Mesenchymal stem cell (in vitro differentiated cells and primary cell): ENCODE results near the gene DLGAP1.
A peak's percentile ranks its signal among the peaks of the same experiment; 100 is the strongest.

ENCODE experiments used
- DNase-seq: peaks from one replicate; pipeline ENCODE4 v3.0.0-alpha.2; 2013
- H2AFZ ChIP-seq: one replicate; pipeline ENCODE4 v1.6.1; 2013; ENCODE audit warnings: low read depth, mild to moderate bottlenecking, control low read depth, inconsistent platforms, low read length, moderate library complexity
- H2AK5ac ChIP-seq: 2 replicates; pipeline ENCODE4 v1.6.1; 2013; ENCODE audit warnings: low read length, moderate library complexity, mild to moderate bottlenecking, inconsistent platforms; ENCODE audit not compliant: severe bottlenecking
- H2BK120ac ChIP-seq: one replicate; pipeline ENCODE4 v1.6.1; 2013; ENCODE audit warnings: low read depth, mild to moderate bottlenecking, inconsistent platforms, low read length, moderate library complexity
- H2BK12ac ChIP-seq, 2 experiments: one replicate each; pipeline ENCODE4 v1.6.1; 2013; ENCODE audit warnings: inconsistent platforms in 2 of 2, low read length in 2 of 2, mild to moderate bottlenecking in 2 of 2, moderate library complexity in 2 of 2, control low read depth in 1 of 2
- H2BK15ac ChIP-seq: one replicate; pipeline ENCODE4 v1.6.1; 2013; ENCODE audit warnings: mild to moderate bottlenecking, low read depth, inconsistent platforms; ENCODE audit not compliant: poor library complexity, severe bottlenecking
- H2BK5ac ChIP-seq: 2 replicates; pipeline ENCODE4 v1.6.1; 2013; ENCODE audit warnings: low read depth, mild to moderate bottlenecking, low read length, control low read depth, inconsistent platforms; ENCODE audit not compliant: poor library complexity, severe bottlenecking
- H3K14ac ChIP-seq, 2 experiments: one replicate each; pipeline ENCODE4 v1.6.1; 2013; ENCODE audit warnings: inconsistent platforms in 2 of 2, low read length in 2 of 2, control low read depth in 1 of 2, mild to moderate bottlenecking in 1 of 2, moderate library complexity in 1 of 2
- H3K18ac ChIP-seq, 2 experiments: one replicate each; pipeline ENCODE4 v1.6.1; 2013; ENCODE audit warnings: inconsistent platforms in 2 of 2, low read length in 2 of 2, control low read depth in 1 of 2, low read depth in 1 of 2, mild to moderate bottlenecking in 1 of 2
- H3K23ac ChIP-seq, 2 experiments: one replicate each; pipeline ENCODE4 v1.6.1; 2013; ENCODE audit warnings: inconsistent platforms in 2 of 2, low read length in 2 of 2, mild to moderate bottlenecking in 2 of 2, moderate library complexity in 2 of 2, control low read depth in 1 of 2
- H3K27ac ChIP-seq: 2 replicates; pipeline ENCODE4 v1.5.1; 2013; ENCODE audit warnings: mild to moderate bottlenecking, moderate library complexity, low read length, control low read depth, inconsistent platforms; ENCODE audit not compliant: poor library complexity, severe bottlenecking
- H3K27me3 ChIP-seq, 2 experiments: 2 replicates each; pipeline versions ENCODE4 v1.6.1 to v1.7.0; 2013; ENCODE audit warnings: low read length in 2 of 2, mild to moderate bottlenecking in 2 of 2, moderate library complexity in 2 of 2, control low read depth in 1 of 2, inconsistent platforms in 1 of 2; ENCODE audit not compliant: control insufficient read depth in 1 of 2, insufficient read depth in 1 of 2
- H3K36me3 ChIP-seq, 2 experiments: 2 replicates each; pipeline versions ENCODE4 v1.6.1 to v1.7.0; 2013; ENCODE audit warnings: low read length in 2 of 2, control low read depth in 1 of 2, inconsistent platforms in 1 of 2, low read depth in 1 of 2, mild to moderate bottlenecking in 1 of 2; ENCODE audit not compliant: insufficient read depth in 2 of 2, control insufficient read depth in 1 of 2
- H3K4ac ChIP-seq, 2 experiments: one replicate each; pipeline ENCODE4 v1.6.1; 2013; ENCODE audit warnings: inconsistent platforms in 2 of 2, low read length in 2 of 2, mild to moderate bottlenecking in 2 of 2, moderate library complexity in 2 of 2, control low read depth in 1 of 2, low read depth in 1 of 2
- H3K4me1 ChIP-seq: 2 replicates; pipeline ENCODE4 v1.6.1; 2013; ENCODE audit warnings: low read depth, low read length, control low read depth; ENCODE audit not compliant: control insufficient read depth, insufficient read depth
- H3K4me2 ChIP-seq: 2 replicates; pipeline ENCODE4 v1.6.1; 2013; ENCODE audit warnings: low read length, mild to moderate bottlenecking, inconsistent platforms; ENCODE audit not compliant: poor library complexity, severe bottlenecking
- H3K4me3 ChIP-seq, 2 experiments: 2 replicates each; pipeline versions ENCODE4 v1.5.1 to v1.7.0; 2013; ENCODE audit warnings: low read length in 2 of 2, mild to moderate bottlenecking in 2 of 2, control low read depth in 1 of 2, low read depth in 1 of 2; ENCODE audit not compliant: insufficient read depth in 1 of 2
- H3K79me1 ChIP-seq: replicated peaks from 2 replicates; pipeline ENCODE4 v1.6.1; 2013; ENCODE audit warnings: mild to moderate bottlenecking, control low read depth, low read length, inconsistent platforms; ENCODE audit not compliant: poor library complexity, severe bottlenecking
- H3K9ac ChIP-seq: 2 replicates; pipeline ENCODE4 v1.7.0; 2013; ENCODE audit warnings: mild to moderate bottlenecking, low read length, moderate library complexity
- H3K9me3 ChIP-seq: 2 replicates; pipeline ENCODE4 v1.7.0; 2013; ENCODE audit warnings: mild to moderate bottlenecking, low read length; ENCODE audit not compliant: control insufficient read depth
- H4K8ac ChIP-seq: one replicate; pipeline ENCODE4 v1.6.1; 2013; ENCODE audit warnings: inconsistent platforms, mild to moderate bottlenecking, low read length, moderate library complexity
- H4K91ac ChIP-seq: one replicate; pipeline ENCODE4 v1.6.1; 2013; ENCODE audit warnings: mild to moderate bottlenecking, low read length, inconsistent platforms
- WGBS: methylation state at CpG from one replicate; pipeline ENCODE4 v1.1.7; 2013; ENCODE audit warnings: mixed read lengths; 5-methylcytosine and 5-hydroxymethylcytosine counted together

The DLGAP1 gene

DNA sequence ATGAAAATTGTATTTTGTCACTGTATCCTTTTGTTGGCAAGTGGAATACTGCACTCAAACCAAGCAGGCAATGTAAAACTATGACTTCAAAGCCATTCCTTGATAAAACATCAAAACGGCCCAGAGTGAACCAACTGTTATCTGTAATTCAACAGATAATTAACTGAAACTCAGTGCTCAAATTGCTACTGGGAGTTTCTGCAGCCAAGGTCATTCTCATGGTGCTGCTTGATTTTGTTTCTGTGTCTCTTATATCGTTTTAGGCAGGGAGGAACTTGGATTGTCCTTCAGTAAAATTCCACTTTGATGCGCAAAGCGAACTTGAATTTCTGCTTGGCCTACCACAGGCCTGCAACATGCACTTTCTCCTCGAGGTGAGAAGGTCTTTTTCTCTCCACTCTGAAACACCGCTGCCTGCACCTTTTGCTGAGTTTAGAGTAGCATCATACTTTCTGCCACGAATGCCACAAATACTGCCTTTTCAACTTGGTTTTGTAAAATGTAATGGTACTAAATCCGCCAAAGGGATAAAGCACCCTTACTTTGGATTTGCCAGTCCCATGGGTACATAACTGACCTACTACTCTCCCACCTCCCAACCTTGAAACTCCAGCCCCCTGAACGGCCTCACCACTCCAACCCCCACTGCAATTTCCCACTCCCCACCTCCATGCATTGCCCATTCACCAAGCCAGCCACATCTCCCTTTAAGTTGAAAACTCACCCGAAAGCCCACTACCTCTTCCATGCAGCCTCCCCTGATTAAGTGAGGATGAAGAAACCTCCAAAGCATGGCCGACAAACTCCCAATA, 800.5 kb downstream of the DLGAP1 start:
- Histone ChIP-seq H3K4ac (no peak overlapping the region), H3K9ac (no peak overlapping the region), H4K91ac (no peak overlapping the region), H2AFZ (no peak overlapping the region), H3K4me2 (no peak overlapping the region), H3K9me3 (no peaks in the 10 kb centered on the region), H3K4me1 (peaks cover 10% of the 10 kb centered on the region), H3K79me1 (peaks cover 2% of the 10 kb centered on the region), H3K14ac (no peak overlapping the region), H2BK12ac (peak overlapping the region in 1 of 2 experiments; percentile 37), H2BK120ac (no peak overlapping the region), H3K23ac (no peak overlapping the region), H2BK15ac (peak overlapping the region; percentile 26), H2BK5ac (no peak overlapping the region), H3K36me3 (no peaks in the 10 kb centered on the region), H3K18ac (peak overlapping the region in 1 of 2 experiments; percentile 32), H3K27me3 (no peaks in the 10 kb centered on the region), H4K8ac (no peak overlapping the region), H3K27ac (no peak overlapping the region), H3K4me3 (no peak overlapping the region), H2AK5ac (no peak overlapping the region)
- no peak for DNase-seq
- WGBS: 91% methylated on average over 10 of the region's 11 CpGs

DNA sequence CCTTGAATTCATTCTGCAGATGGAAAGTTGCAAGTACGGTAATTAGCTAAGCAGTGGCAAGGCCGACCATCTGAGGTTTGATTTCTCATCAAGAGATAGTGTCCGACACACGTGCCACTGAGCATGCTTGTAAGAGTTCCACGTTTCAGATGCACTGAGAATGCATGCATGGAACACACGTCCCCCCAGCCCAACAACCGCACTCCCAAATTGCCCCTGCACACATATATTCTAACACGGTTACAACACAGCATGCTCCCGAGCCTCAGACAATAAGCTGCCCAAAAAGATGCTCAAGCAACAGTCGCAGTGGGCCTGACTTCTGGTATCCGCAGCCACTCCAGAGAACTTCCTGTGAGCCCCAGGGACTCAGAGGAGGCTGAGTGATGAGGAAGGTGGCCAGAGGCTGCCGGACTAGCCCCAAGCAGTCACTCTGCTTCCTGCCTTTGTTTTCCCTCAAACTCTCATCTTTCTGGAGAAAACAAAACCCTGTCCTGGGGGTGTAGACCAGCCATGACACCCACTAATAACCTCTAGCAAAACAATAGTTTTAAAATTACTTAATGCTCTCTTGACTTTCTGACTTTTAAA, 801.2 kb downstream of the DLGAP1 start:
- Histone ChIP-seq H3K27me3 (no peaks in the 10 kb centered on the region), H3K4me2 (no peak overlapping the region), H2AFZ (no peak overlapping the region), H3K4me3 (no peak overlapping the region), H2BK12ac (peak overlapping the region; percentile 72 to 89), H2BK5ac (no peak overlapping the region), H3K9me3 (no peaks in the 10 kb centered on the region), H4K91ac (peak overlapping the region; percentile 37), H4K8ac (peak overlapping the region; percentile 35), H3K4me1 (peaks cover 10% of the 10 kb centered on the region), H2AK5ac (peak overlapping the region; percentile 20), H3K79me1 (peaks cover 2% of the 10 kb centered on the region), H2BK15ac (no peak overlapping the region), H3K27ac (no peak overlapping the region), H3K4ac (peak overlapping the region in 1 of 2 experiments; percentile 24), H2BK120ac (no peak overlapping the region), H3K18ac (peak overlapping the region in 1 of 2 experiments; percentile 61), H3K23ac (peak overlapping the region in 1 of 2 experiments; percentile 34), H3K9ac (no peak overlapping the region), H3K14ac (no peak overlapping the region), H3K36me3 (no peaks in the 10 kb centered on the region)
- no peak for DNase-seq
- 93% methylated on average over 12 of the region's 12 CpGs for WGBS

DNA sequence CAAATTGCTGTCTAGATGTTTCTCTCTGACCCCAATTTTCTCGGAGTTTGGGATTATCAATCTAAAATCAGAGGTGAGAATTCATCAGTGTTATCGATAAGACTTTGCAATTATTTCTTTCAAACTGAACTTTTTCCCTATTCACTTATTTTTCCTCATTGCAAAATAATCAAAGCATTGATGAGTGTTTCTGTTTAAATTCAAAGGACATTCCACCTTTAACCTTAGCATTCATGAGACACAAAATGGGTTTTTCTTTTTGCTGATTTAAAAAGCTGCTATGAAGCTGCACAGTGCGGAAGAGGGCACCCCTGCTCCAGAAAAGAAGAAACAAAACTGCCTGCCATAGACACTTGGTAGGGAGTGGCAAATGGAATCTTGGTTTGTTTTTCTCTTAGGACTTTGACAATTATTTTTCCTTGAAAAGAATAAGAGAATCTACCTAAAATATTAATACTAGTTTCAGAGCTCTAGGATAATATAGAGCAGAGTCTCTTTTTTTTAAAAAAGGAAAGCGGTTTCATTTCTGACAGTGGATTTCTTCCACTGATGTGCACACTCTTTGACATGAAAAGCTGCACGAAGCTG, 801.8 kb downstream of the DLGAP1 start:
- peak overlapping the region; percentile 66 for H3K9ac ChIP-seq
- no peaks in the 10 kb centered on the region for H3K36me3 ChIP-seq
- peaks cover 10% of the 10 kb centered on the region for H3K4me1 ChIP-seq
- H3K18ac ChIP-seq: peak overlapping the region in 1 of 2 experiments; percentile 61
- no peak overlapping the region for H2AFZ ChIP-seq
- H3K27me3 ChIP-seq: no peaks in the 10 kb centered on the region
- peaks cover 2% of the 10 kb centered on the region for H3K79me1 ChIP-seq
- peak overlapping the region; percentile 25 for H3K27ac ChIP-seq
- no peak for DNase-seq
- no peaks in the 10 kb centered on the region for H3K9me3 ChIP-seq
- no peak overlapping the region for H3K23ac ChIP-seq
- H4K91ac ChIP-seq: no peak overlapping the region
- no peak overlapping the region for H2AK5ac ChIP-seq
- no peak overlapping the region for H4K8ac ChIP-seq
- no peak overlapping the region for H2BK12ac ChIP-seq
- WGBS: 97% methylated on average over 4 of the region's 5 CpGs
- no peak overlapping the region for H3K14ac ChIP-seq
- H3K4me3 ChIP-seq: no peak overlapping the region
- H3K4me2 ChIP-seq: no peak overlapping the region
- no peak overlapping the region for H2BK120ac ChIP-seq
- H2BK15ac ChIP-seq: no peak overlapping the region
- no peak overlapping the region for H3K4ac ChIP-seq
- H2BK5ac ChIP-seq: no peak overlapping the region
